DOHH2 (cell line): ENCODE data around the gene MACROH2A2.

Experiments
- EZH2phosphoT487 ChIP-seq: fragments of 200-600 bp; sonication (generic); IDR thresholded peaks from 2 replicates; pipeline ENCODE4 v1.6.1; 2017; ENCODE audit warnings: borderline replicate concordance, mild to moderate bottlenecking, antibody characterized with exemption, low read length, moderate library complexity, mixed read lengths
- TF ChIP-seq, protein P1 (sequence below): fragments of 200-600 bp; sonication (generic); IDR thresholded peaks from one replicate; pipeline ENCODE4 v1.5.1; 2014; ENCODE audit warnings: antibody characterized with exemption, mild to moderate bottlenecking, low read depth, low read length; ENCODE audit not compliant: poor library complexity, severe bottlenecking

DNA sequence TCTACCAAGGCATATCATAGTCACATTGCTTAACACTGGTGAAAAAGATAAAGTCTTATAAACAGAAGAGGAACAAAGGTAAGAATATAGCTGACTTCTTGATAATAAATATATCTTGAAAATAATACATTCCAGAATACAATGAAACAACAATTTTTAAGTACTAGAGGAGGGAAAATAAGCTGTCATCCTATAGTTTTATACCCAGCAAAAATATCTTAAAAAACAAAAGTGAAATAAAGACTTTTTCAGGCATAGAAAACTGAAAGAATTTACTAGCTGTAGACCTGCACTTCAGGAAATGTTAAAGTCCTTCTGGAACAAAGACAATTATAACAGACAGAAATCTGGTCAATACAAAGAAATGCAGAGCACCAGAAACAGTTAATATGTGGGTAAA is 21.4 kb upstream of the MACROH2A2 start:
- TF ChIP-seq, protein P1, sequence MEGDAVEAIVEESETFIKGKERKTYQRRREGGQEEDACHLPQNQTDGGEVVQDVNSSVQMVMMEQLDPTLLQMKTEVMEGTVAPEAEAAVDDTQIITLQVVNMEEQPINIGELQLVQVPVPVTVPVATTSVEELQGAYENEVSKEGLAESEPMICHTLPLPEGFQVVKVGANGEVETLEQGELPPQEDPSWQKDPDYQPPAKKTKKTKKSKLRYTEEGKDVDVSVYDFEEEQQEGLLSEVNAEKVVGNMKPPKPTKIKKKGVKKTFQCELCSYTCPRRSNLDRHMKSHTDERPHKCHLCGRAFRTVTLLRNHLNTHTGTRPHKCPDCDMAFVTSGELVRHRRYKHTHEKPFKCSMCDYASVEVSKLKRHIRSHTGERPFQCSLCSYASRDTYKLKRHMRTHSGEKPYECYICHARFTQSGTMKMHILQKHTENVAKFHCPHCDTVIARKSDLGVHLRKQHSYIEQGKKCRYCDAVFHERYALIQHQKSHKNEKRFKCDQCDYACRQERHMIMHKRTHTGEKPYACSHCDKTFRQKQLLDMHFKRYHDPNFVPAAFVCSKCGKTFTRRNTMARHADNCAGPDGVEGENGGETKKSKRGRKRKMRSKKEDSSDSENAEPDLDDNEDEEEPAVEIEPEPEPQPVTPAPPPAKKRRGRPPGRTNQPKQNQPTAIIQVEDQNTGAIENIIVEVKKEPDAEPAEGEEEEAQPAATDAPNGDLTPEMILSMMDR = no peak
- TF ChIP-seq EZH2phosphoT487 = no peak
